ENCODE data around the gene ADGRL3. TPM values are rescaled to one million over a fixed set of nuclear protein-coding genes. Genes with fewer than 3 reads are reported as not detected.

The ADGRL3 gene
- total and polyA plus RNA-seq, 7 donors: under 0.01 to 11.9 (median 5.4) TPM

GRCh38 chr4:61992351-61992750 is 792.2 kb downstream of the ADGRL3 start:
- WGBS, 2 donors: 32 to 56% methylated on average over 2 of the region's 2 CpGs
- Histone ChIP-seq H3K36me3 (no peaks in the 10 kb centered on the region), H3K4me1 (no peaks in the 10 kb centered on the region), H3K4me3 (no peak overlapping the region), H3K27ac (no peak overlapping the region), H3K9me3 (no peaks in the 10 kb centered on the region), H3K27me3 (no peaks in the 10 kb centered on the region)
- intact Hi-C loops (cut with DNase I): no loop called here
- TF ChIP-seq EP300 (IDR thresholded peaks at IDR 0.05): no peak
- no peak for TF ChIP-seq POLR2AphosphoS5 (IDR thresholded peaks at IDR 0.05)
- TF ChIP-seq CTCF (IDR thresholded peaks at IDR 0.05): no peak
- no peak for TF ChIP-seq POLR2A (IDR thresholded peaks at IDR 0.05)
- no peak for DNase-seq

GRCh38 chr4:61994036-61994435 is 793.9 kb downstream of the ADGRL3 start:
- Histone ChIP-seq H3K27me3 (no peaks in the 10 kb centered on the region), H3K4me1 (no peaks in the 10 kb centered on the region), H3K4me3 (no peak overlapping the region), H3K36me3 (no peaks in the 10 kb centered on the region), H3K27ac (no peak overlapping the region), H3K9me3 (no peaks in the 10 kb centered on the region)
- intact Hi-C loops (cut with DNase I): no loop called here
- TF ChIP-seq CTCF (IDR thresholded peaks at IDR 0.05) (no peak), POLR2A (IDR thresholded peaks at IDR 0.05) (no peak), EP300 (IDR thresholded peaks at IDR 0.05) (no peak), POLR2AphosphoS5 (IDR thresholded peaks at IDR 0.05) (no peak)
- WGBS, 2 donors: 73 to 77% methylated on average over 6 of the region's 6 CpGs
- no peak for DNase-seq

GRCh38 chr4:61995717-61996340 is 795.7 kb downstream of the ADGRL3 start:
- Histone ChIP-seq H3K4me3 (no peak overlapping the region), H3K4me1 (no peaks in the 10 kb centered on the region), H3K27me3 (no peaks in the 10 kb centered on the region), H3K36me3 (no peaks in the 10 kb centered on the region), H3K9me3 (no peaks in the 10 kb centered on the region), H3K27ac (no peak overlapping the region)
- TF ChIP-seq CTCF (IDR thresholded peaks at IDR 0.05) (no peak), POLR2AphosphoS5 (IDR thresholded peaks at IDR 0.05) (no peak), EP300 (IDR thresholded peaks at IDR 0.05) (no peak), POLR2A (IDR thresholded peaks at IDR 0.05) (no peak)
- 74 to 83% methylated on average over 2 of the region's 2 CpGs for WGBS, 2 donors
- no peak for DNase-seq
- intact Hi-C loops (cut with DNase I): no loop called here

GRCh38 chr4:61996943-61997342 is 796.8 kb downstream of the ADGRL3 start:
- H3K4me3 ChIP-seq: no peak overlapping the region
- WGBS, 2 donors: 94 to 98% methylated on average over 1 of the region's 1 CpG
- intact Hi-C loops (cut with DNase I): no loop called here

More at GRCh38 chr4:61996943-61997342, 796.8 kb downstream of the ADGRL3 start:
- Histone ChIP-seq H3K27ac (no peak overlapping the region), H3K4me1 (no peaks in the 10 kb centered on the region), H3K9me3 (no peaks in the 10 kb centered on the region), H3K27me3 (no peaks in the 10 kb centered on the region), H3K36me3 (no peaks in the 10 kb centered on the region)
- DNase-seq: no peak
- no peak for TF ChIP-seq POLR2A (IDR thresholded peaks at IDR 0.05)
- no peak for TF ChIP-seq CTCF (IDR thresholded peaks at IDR 0.05)
- TF ChIP-seq EP300 (IDR thresholded peaks at IDR 0.05): no peak
- TF ChIP-seq POLR2AphosphoS5 (IDR thresholded peaks at IDR 0.05): no peak
